HepG2 (cell line): ENCODE measurements around the gene NCOA4. TPM values are rescaled to one million over a fixed set of nuclear protein-coding genes. Genes with fewer than 3 reads are reported as not detected.

Experiments used
- ASH2L ChIP-seq: fragments of 300-600, 200-600 bp; sonication (generic); IDR thresholded peaks from 2 replicates; pipeline ENCODE4 v1.7.0; 2017; ENCODE audit warnings: low read depth, mild to moderate bottlenecking, moderate library complexity, mixed read lengths, low read length; ENCODE audit not compliant: insufficient read length
- GLI4 ChIP-seq: sonication (generic); formaldehyde crosslinking; IDR thresholded peaks from 2 replicates; pipeline ENCODE4 v1.5.1; 2020; ENCODE audit warnings: missing genetic modification reagents, mild to moderate bottlenecking, moderate library complexity, borderline replicate concordance
- IKZF1 ChIP-seq: fragments of 450-650 bp; IDR thresholded peaks from 2 replicates; pipeline ENCODE4 v1.7.1; 2016
- RBM39 ChIP-seq: fragments of 200-400 bp; formaldehyde crosslinking; IDR thresholded peaks from one replicate; pipeline ENCODE4 v1.6.1; 2018; ENCODE audit warnings: antibody characterized with exemption, mild to moderate bottlenecking, low read depth, low read length; ENCODE audit not compliant: poor library complexity, severe bottlenecking
- RNF219 ChIP-seq: sonication (generic); formaldehyde crosslinking; IDR thresholded peaks from 2 replicates; pipeline ENCODE4 v1.5.0; 2020; ENCODE audit warnings: mild to moderate bottlenecking, missing genetic modification reagents
- SOX6 ChIP-seq, 2 experiments: fragments of 450-650 bp in 1 of 2; sonication (generic) in 1 of 2; formaldehyde crosslinking in 1 of 2; IDR thresholded peaks; 2 replicates each; pipeline versions ENCODE4 v1.4.0 to v1.6.1; 2017 to 2020; ENCODE audit warnings: antibody characterized with exemption in 1 of 2, mild to moderate bottlenecking in 1 of 2, missing genetic modification reagents in 1 of 2
- THAP9 ChIP-seq: sonication (generic); formaldehyde crosslinking; IDR thresholded peaks from 2 replicates; pipeline ENCODE4; 2020; ENCODE audit warnings: missing genetic modification reagents, mild to moderate bottlenecking, borderline replicate concordance
- TRAFD1 ChIP-seq: sonication (generic); formaldehyde crosslinking; IDR thresholded peaks from 2 replicates; pipeline ENCODE4 v1.5.1; 2020; ENCODE audit warnings: missing genetic modification reagents, mild to moderate bottlenecking, borderline replicate concordance
- ZBTB46 ChIP-seq: sonication (generic); formaldehyde crosslinking; IDR thresholded peaks from 2 replicates; pipeline ENCODE4 v1.4.0; 2020; ENCODE audit warnings: mild to moderate bottlenecking, missing genetic modification reagents, borderline replicate concordance
- ZFYVE20 ChIP-seq: sonication (generic); formaldehyde crosslinking; IDR thresholded peaks from 2 replicates; pipeline ENCODE4 v1.8.0; 2023; ENCODE audit warnings: low read depth, mild to moderate bottlenecking, moderate library complexity, missing genetic modification reagents, borderline replicate concordance
- ZMYM3 ChIP-seq: sonication (generic); formaldehyde crosslinking; IDR thresholded peaks from 2 replicates; pipeline ENCODE4 v1.5.1; 2020; ENCODE audit warnings: mild to moderate bottlenecking, missing genetic modification reagents
- ZNF232 ChIP-seq: sonication (generic); formaldehyde crosslinking; IDR thresholded peaks from 2 replicates; pipeline ENCODE4 v1.4.0; 2020; ENCODE audit warnings: missing genetic modification reagents, borderline replicate concordance
- ZNF253 ChIP-seq: sonication (generic); formaldehyde crosslinking; IDR thresholded peaks from 2 replicates; pipeline ENCODE4 v1.8.0; 2022; ENCODE audit warnings: mild to moderate bottlenecking, missing genetic modification reagents, borderline replicate concordance
- ZNF337 ChIP-seq: sonication (generic); formaldehyde crosslinking; IDR thresholded peaks from 2 replicates; pipeline ENCODE4 v1.5.1; 2020; ENCODE audit warnings: missing genetic modification reagents, low read depth, mild to moderate bottlenecking, borderline replicate concordance
- ZNF354B ChIP-seq: sonication (generic); formaldehyde crosslinking; IDR thresholded peaks from 2 replicates; pipeline ENCODE4 v1.8.0; 2022; ENCODE audit warnings: mild to moderate bottlenecking, missing genetic modification reagents
- ZNF430 ChIP-seq: sonication (generic); formaldehyde crosslinking; IDR thresholded peaks from 2 replicates; pipeline ENCODE4 v1.9.0; 2021; ENCODE audit warnings: mild to moderate bottlenecking, missing genetic modification reagents
- ZNF431 ChIP-seq: sonication (generic); formaldehyde crosslinking; IDR thresholded peaks from 2 replicates; pipeline ENCODE4 v1.9.0; 2022; ENCODE audit warnings: missing genetic modification reagents, low read depth, mild to moderate bottlenecking, borderline replicate concordance
- ZNF883 ChIP-seq: sonication (generic); formaldehyde crosslinking; IDR thresholded peaks from 2 replicates; pipeline ENCODE4 v1.5.1; 2020; ENCODE audit warnings: mild to moderate bottlenecking, missing genetic modification reagents; ENCODE audit errors: not compliant biosample characterization
- polyA plus RNA-seq, 8 experiments: library from polyadenylated mRNA; depleted of rRNA in 3 of 8; stranded (reverse) in 7 of 8; unstranded in 1 of 8; fragments of >200 nt; fragmentation: Illumina TruSeq in 4 of 8; extraction: Trizol in 4 of 8; gene quantifications; 2 replicates each; pipeline versions ENCODE4 v1.2.1 to v1.2.3, GENCODE V29; 2011 to 2016; ENCODE audit warnings: low read depth in 4 of 8, missing spikeins in 1 of 8, mixed read lengths in 1 of 8; ENCODE audit not compliant: insufficient read depth in 1 of 8
- total RNA-seq, 5 experiments: library from RNA; depleted of rRNA; stranded (reverse); fragments of >200 nt; fragmentation: Illumina TruSeq; extraction: Trizol; gene quantifications; 2 replicates each; pipeline ENCODE4 v1.2.3, GENCODE V29; 2016; ENCODE audit warnings: low read depth in 1 of 5

NCOA4 gene
- total and polyA plus RNA-seq, 2 of the 13 experiments (the other 11 are each of a cell fraction or from before 2014, with no cell fraction given): 306 to 400 TPM

- TF ChIP-seq ZNF337 (CRISPR knock-in tag): peak; percentile 58; the same call in 1 of the 2 replicates
- TF ChIP-seq ASH2L: peak; percentile 76
- peak; percentile 41; the same call in 1 of the 2 replicates for TF ChIP-seq ZNF232 (CRISPR knock-in tag)
- no peak for TF ChIP-seq RBM39
- no peak for TF ChIP-seq ZNF253 (CRISPR knock-in tag)
- TF ChIP-seq IKZF1: no peak
- TF ChIP-seq ZBTB46: no peak
- TF ChIP-seq SOX6 (IDR thresholded peaks at IDR 0.05): no peak
- TF ChIP-seq SOX6 (CRISPR knock-in tag; IDR thresholded peaks at IDR 0.05): peak; percentile 93
- no peak for TF ChIP-seq TRAFD1 (CRISPR knock-in tag)
- TF ChIP-seq THAP9 (CRISPR knock-in tag): peak; percentile 19; the same call in 1 of the 2 replicates
- no peak for TF ChIP-seq RNF219 (CRISPR knock-in tag)
- no peak for TF ChIP-seq ZNF431
- TF ChIP-seq GLI4 (CRISPR knock-in tag): no peak
- TF ChIP-seq ZNF354B (CRISPR knock-in tag): no peak
- TF ChIP-seq ZMYM3: peak; percentile 17; the same call in 1 of the 2 replicates
- TF ChIP-seq ZNF430 (CRISPR knock-in tag): peak; percentile 87
- no peak for TF ChIP-seq ZFYVE20 (CRISPR knock-in tag)
- TF ChIP-seq ZNF883 (CRISPR knock-in tag): no peak
These were observed 5.8 kb upstream of the NCOA4 start (continued) for GRCh38 chr10:46035923-46036849.
